Mucosa of descending colon (tissue), 3 donors: Measurements from ENCODE around the gene PCDH9. TPM values are rescaled to one million over a fixed set of nuclear protein-coding genes. Genes with fewer than 3 reads are reported as not detected.
"Not testable (repeated sequence)": the region's sequence is repeated elsewhere in the genome, so short reads cannot be mapped to it uniquely, and the experiment has no call there.

ENCODE experiments used
- ATAC-seq: fragments of 200-7000 bp; cut with Tn5 transposase; one replicate; pipeline ENCODE4 v1.9.1; 2020; ENCODE audit warnings: mild to moderate bottlenecking, moderate library complexity
- DNase-seq, 3 donors: peaks; one replicate each; pipeline ENCODE4 v3.0.0-alpha.2; 2020
- H3K36me3 ChIP-seq: fragments of 200-600 bp; one replicate; pipeline ENCODE4 v1.8.0; 2021; ENCODE audit warnings: low read depth, mild to moderate bottlenecking
- H3K4me1 ChIP-seq: fragments of 200-600 bp; one replicate; pipeline ENCODE4 v1.8.0; 2021; ENCODE audit warnings: low read depth, mild to moderate bottlenecking
- H3K4me3 ChIP-seq: fragments of 200-600 bp; one replicate; pipeline ENCODE4 v1.8.0; 2021; ENCODE audit warnings: mild to moderate bottlenecking
- H3K9me3 ChIP-seq: fragments of 200-600 bp; one replicate; pipeline ENCODE4 v1.8.0; 2021; ENCODE audit warnings: mild to moderate bottlenecking
- CTCF ChIP-seq: fragments of 200-600 bp; IDR thresholded peaks from one replicate; pipeline ENCODE4 v1.8.0; 2022; ENCODE audit warnings: antibody characterized with exemption, mild to moderate bottlenecking
- intact Hi-C, 2 donors: fragments of 100-400 bp; cut with DNase I in 1 of 2; cut with micrococcal nuclease in 1 of 2; formaldehyde crosslinking; loops; one replicate each; pipeline versions ENCODE4 v1.11.0 to v1.11.1; 2022; cut with DNase I, micrococcal nuclease
- total RNA-seq, 3 donors: library from RNA; stranded (reverse); fragmentation: NEBNext Ultra II Directional in 2 of 3; extraction: Animal tissue kit (Norgen Biotek cat#: 25700) in 2 of 3; gene quantifications; one replicate each; pipeline versions ENCODE4 v1.2.1 to v1.2.4, GENCODE V29; 2021 to 2023
- donor health status: DM: no; HTN: no; CAD: no; lungs with moderate emphysema.
- donor health status: DM: no; HTN: no; CAD: no.
- donor health status: DM: no; HTN: yes; CAD: no.

The PCDH9 gene
- total RNA-seq, 3 donors from 2014 or later, result 0.58 to 5.0 (median 0.80) TPM

DNA sequence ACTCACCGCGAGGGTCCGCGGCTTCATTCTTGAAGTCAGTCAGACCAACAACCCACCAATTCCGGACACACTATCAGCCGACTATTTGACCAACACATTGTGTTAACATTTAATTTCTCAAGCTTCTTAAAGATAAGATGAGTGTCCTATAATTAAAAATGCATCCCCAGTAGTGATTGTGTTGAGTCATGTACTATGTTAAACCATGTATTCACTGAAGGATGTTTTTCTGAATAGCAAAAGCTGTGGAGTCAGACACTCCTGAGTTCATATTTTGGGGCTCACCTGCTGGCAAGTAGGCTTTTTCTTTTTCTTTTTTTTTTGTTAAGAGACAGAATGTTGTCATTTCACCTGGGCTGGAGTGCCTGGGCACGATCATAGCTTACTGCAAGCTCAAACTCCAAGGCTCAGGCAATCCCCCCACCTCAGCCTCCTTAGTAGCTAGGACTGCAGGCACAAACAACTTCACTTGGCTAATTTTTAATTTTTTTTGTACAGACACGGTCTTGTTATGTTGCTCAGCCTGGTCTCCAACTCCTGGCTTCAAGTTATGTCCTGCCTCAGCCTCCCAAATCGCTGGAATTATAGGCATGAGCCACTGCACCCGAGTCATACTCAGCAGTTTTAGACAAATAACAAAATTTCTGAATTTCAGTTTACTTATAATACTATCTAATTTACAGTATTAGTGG, 606.9 kb downstream of the PCDH9 start:
- intact Hi-C loops, result no loop called here

DNA sequence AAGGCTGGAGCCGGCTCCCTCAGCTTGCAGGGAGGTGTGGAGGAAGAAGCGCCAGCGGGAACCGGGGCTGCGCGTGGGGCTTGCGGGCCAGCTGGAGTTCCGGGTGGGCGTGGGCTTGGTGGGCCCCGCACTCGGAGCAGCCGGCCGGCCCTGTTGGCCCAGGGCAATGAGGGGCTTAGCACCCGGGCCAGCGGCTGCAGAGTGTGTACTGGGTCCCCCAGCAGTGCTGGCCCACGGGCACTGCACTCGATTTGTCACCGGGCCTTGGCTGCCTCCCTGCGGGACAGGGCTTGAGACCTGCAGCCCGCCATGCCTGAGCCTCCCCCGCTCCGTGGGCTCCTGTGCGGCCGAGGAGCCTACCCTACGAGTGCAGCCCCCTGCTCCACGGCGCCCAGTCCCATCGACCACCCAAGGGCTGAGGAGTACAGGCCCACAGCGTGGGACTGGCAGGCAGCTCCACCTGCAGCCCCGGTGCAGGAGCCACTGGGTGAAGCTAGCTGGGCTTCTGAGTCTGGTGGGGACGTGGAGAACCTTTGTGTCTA, 608.2 kb downstream of the PCDH9 start:
- H3K4me3 ChIP-seq, H3K9me3 ChIP-seq, ATAC-seq, DNase-seq, H3K36me3 ChIP-seq, intact Hi-C loops, H3K4me1 ChIP-seq: not testable (repeated sequence)

More for the DNA sequence above, 606.9 kb downstream of the PCDH9 start:
- Histone ChIP-seq H3K9me3 (no peaks in the 10 kb centered on the region), H3K36me3 (no peaks in the 10 kb centered on the region), H3K4me1 (no peaks in the 10 kb centered on the region), H3K4me3 (no peak overlapping the region)
- TF ChIP-seq CTCF, result no peak
- DNase-seq, result no peak
- ATAC-seq, result no peak

DNA sequence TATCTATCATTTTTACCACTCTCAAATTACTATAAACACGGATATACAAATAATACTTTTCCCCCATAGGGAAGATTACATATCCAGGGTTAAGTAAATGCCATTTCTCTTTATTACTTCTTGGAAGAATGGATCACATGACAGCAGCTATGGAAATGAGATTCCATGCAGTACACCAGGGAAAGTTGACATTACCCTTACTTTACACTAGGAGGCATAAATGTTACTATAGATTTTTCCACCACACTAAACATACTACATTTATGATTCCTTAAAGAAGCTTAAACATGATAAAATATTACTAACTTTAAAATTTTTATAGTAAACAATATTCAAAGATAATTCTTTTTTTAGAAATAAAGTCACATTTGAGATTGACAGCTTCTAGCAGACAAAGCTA, 611.4 kb downstream of the PCDH9 start:
- no peak for TF ChIP-seq CTCF
- Histone ChIP-seq H3K4me3 (no peak overlapping the region), H3K9me3 (no peaks in the 10 kb centered on the region), H3K36me3 (no peaks in the 10 kb centered on the region), H3K4me1 (no peaks in the 10 kb centered on the region)
- intact Hi-C loops, result no loop called here
- ATAC-seq (peak; percentile 50), DNase-seq (no peak)

DNA sequence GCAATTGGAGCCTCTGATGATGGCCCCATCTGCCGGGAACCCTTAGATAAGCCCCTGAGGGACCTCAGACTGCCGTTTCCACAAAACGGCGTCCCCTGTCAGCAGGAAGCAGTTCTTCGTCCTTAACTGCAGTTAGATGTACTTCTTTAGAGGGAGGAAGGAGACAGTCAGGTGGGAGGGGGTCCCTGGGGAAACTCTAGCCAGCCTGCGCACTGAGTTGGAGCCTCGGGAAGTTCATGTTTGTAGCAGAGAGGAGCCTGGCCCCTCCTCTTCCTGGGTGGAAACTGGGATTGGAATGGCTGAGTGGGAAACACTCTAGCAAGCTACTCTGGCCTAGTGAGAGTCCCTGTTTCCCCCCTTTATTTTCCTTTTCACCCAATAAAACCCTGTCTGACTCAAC, 612.4 kb downstream of the PCDH9 start:
- Histone ChIP-seq H3K4me1 (no peaks in the 10 kb centered on the region), H3K36me3 (no peaks in the 10 kb centered on the region), H3K9me3 (no peaks in the 10 kb centered on the region), H3K4me3 (no peak overlapping the region)
- DNase-seq, result no peak
- no peak for TF ChIP-seq CTCF
- intact Hi-C loops, result no loop called here
- ATAC-seq, result no peak

DNA sequence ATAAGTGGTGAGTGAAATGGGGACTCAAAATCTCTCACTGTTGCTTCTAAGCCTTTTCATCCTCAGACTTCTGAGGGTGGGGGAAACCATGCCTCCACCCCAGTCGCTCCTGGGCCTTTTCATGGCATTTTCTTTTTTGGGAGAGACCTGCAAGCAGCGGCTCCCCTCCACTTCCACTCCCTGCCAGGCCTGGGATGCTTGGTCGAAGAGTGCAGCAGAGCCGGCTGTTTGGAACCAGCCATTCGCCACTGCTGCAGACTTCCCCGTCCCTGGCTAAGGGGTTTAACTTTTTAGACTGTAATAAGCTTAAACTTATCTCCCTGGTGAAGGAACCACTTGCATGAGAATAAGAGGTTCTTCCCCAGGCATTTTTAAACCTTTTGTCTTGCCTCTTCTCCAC, 617.2 kb downstream of the PCDH9 start:
- no peak overlapping the region for H3K4me3 ChIP-seq
- no peaks in the 10 kb centered on the region for H3K36me3 ChIP-seq
- no peak for ATAC-seq
- TF ChIP-seq CTCF, result no peak
- no peaks in the 10 kb centered on the region for H3K4me1 ChIP-seq
- intact Hi-C loops, result no loop called here
- no peaks in the 10 kb centered on the region for H3K9me3 ChIP-seq
- DNase-seq, result no peak

GRCh38 chr13:66586489-66586888, 643.6 kb downstream of the PCDH9 start:
- Histone ChIP-seq H3K36me3 (no peaks in the 10 kb centered on the region), H3K4me1 (no peaks in the 10 kb centered on the region), H3K9me3 (no peaks in the 10 kb centered on the region), H3K4me3 (no peak overlapping the region)
- TF ChIP-seq CTCF, result no peak
- intact Hi-C loops, result no loop called here
- ATAC-seq (no peak), DNase-seq (no peak)
